ENCODE results near the gene MMP17. TPM values are rescaled to one million over a fixed set of nuclear protein-coding genes. Genes with fewer than 3 reads are reported as not detected.
A peak's percentile ranks its signal among the peaks of the same experiment; 100 is the strongest.

Gene MMP17
- total and polyA plus RNA-seq, 2 donors: 0.28 to 4.2 TPM

- Histone ChIP-seq H3K4me1 (ENCODE audit: control insufficient read depth in 2 of 2, insufficient read depth in 2 of 2, low read length in 2 of 2) (peaks cover 24 to 34% of the 10 kb centered on the region in 2 donors), H3K27ac (ENCODE audit: low read depth in 1 of 2, low read length in 1 of 2) (peak overlapping the region; percentile 71 to 89), H3K9me3 (ENCODE audit: control insufficient read depth in 2 of 2, insufficient read depth in 1 of 2, low read length in 1 of 2) (peaks cover 0 to 2% of the 10 kb centered on the region in 2 donors), H3K27me3 (ENCODE audit: control insufficient read depth in 2 of 2, insufficient read depth in 1 of 2, low read length in 1 of 2) (no peaks in the 10 kb centered on the region), H3K4me3 (ENCODE audit: low read length in 2 of 2) (peak overlapping the region; percentile 73 to 93), H3K36me3 (ENCODE audit: control insufficient read depth in 2 of 2, insufficient read depth in 2 of 2, low read length in 1 of 2) (peaks cover 0 to 5% of the 10 kb centered on the region in 2 donors)
- 2% methylated on average over 54 of the region's 54 CpGs for WGBS
- no peak for DNase-seq (ENCODE audit: low read depth in 6 of 9, low spot score in 9 of 9)
These were observed 66.9 kb downstream of the MMP17 start for GRCh38 chr12:131894981-131895639.

GRCh38 chr12:131895640-131896079, 67.5 kb downstream of the MMP17 start:
- H3K9me3 ChIP-seq (ENCODE audit: control insufficient read depth in 2 of 2, insufficient read depth in 1 of 2, low read length in 1 of 2): peaks cover 0 to 2% of the 10 kb centered on the region in 2 donors
- H3K4me3 ChIP-seq (ENCODE audit: low read length in 2 of 2): peak overlapping the region; percentile 73 to 93
- DNase-seq (ENCODE audit: low read depth in 6 of 9, low spot score in 9 of 9): peak in 3 of 9 donors; percentile 21 to 58 (median 29)
- peak overlapping the region; percentile 71 to 89 for H3K27ac ChIP-seq (ENCODE audit: low read depth in 1 of 2, low read length in 1 of 2)
- WGBS: 2% methylated on average over 12 of the region's 12 CpGs
- no peaks in the 10 kb centered on the region for H3K27me3 ChIP-seq (ENCODE audit: control insufficient read depth in 2 of 2, insufficient read depth in 1 of 2, low read length in 1 of 2)
- H3K36me3 ChIP-seq (ENCODE audit: control insufficient read depth in 2 of 2, insufficient read depth in 2 of 2, low read length in 1 of 2): peaks cover 5% of the 10 kb centered on the region in 2 donors
- H3K4me1 ChIP-seq (ENCODE audit: control insufficient read depth in 2 of 2, insufficient read depth in 2 of 2, low read length in 2 of 2): peaks cover 24 to 34% of the 10 kb centered on the region in 2 donors

GRCh38 chr12:131896080-131896810, 68.1 kb downstream of the MMP17 start:
- peaks cover 24 to 34% of the 10 kb centered on the region in 2 donors for H3K4me1 ChIP-seq (ENCODE audit: control insufficient read depth in 2 of 2, insufficient read depth in 2 of 2, low read length in 2 of 2)
- H3K4me3 ChIP-seq (ENCODE audit: low read length in 2 of 2): peak overlapping the region; percentile 73 to 93
- H3K27ac ChIP-seq (ENCODE audit: low read depth in 1 of 2, low read length in 1 of 2): peak overlapping the region; percentile 71 to 89
- H3K36me3 ChIP-seq (ENCODE audit: control insufficient read depth in 2 of 2, insufficient read depth in 2 of 2, low read length in 1 of 2): peaks cover 5 to 7% of the 10 kb centered on the region in 2 donors
- WGBS: 5% methylated on average over 39 of the region's 39 CpGs
- H3K27me3 ChIP-seq (ENCODE audit: control insufficient read depth in 2 of 2, insufficient read depth in 1 of 2, low read length in 1 of 2): no peaks in the 10 kb centered on the region
- DNase-seq (ENCODE audit: low read depth in 6 of 9, low spot score in 9 of 9): peak in 4 of 9 donors; percentile 47 to 70 (median 50)
- H3K9me3 ChIP-seq (ENCODE audit: control insufficient read depth in 2 of 2, insufficient read depth in 1 of 2, low read length in 1 of 2): peaks cover 0 to 2% of the 10 kb centered on the region in 2 donors

- Histone ChIP-seq H3K4me3 (ENCODE audit: low read length in 2 of 2) (peak overlapping the region; percentile 73 to 93), H3K27ac (ENCODE audit: low read depth in 1 of 2, low read length in 1 of 2) (peak overlapping the region; percentile 67 to 89), H3K27me3 (ENCODE audit: control insufficient read depth in 2 of 2, insufficient read depth in 1 of 2, low read length in 1 of 2) (no peaks in the 10 kb centered on the region), H3K4me1 (ENCODE audit: control insufficient read depth in 2 of 2, insufficient read depth in 2 of 2, low read length in 2 of 2) (peaks cover 24 to 34% of the 10 kb centered on the region in 2 donors), H3K36me3 (ENCODE audit: control insufficient read depth in 2 of 2, insufficient read depth in 2 of 2, low read length in 1 of 2) (peaks cover 9 to 13% of the 10 kb centered on the region in 2 donors), H3K9me3 (ENCODE audit: control insufficient read depth in 2 of 2, insufficient read depth in 1 of 2, low read length in 1 of 2) (peaks cover 0 to 2% of the 10 kb centered on the region in 2 donors)
- 8% methylated on average over 14 of the region's 14 CpGs for WGBS
- peak in 3 of 9 donors; percentile 39 to 64 (median 60) for DNase-seq (ENCODE audit: low read depth in 6 of 9, low spot score in 9 of 9)
These were observed 68.6 kb downstream of the MMP17 start for GRCh38 chr12:131896811-131897270.

- Histone ChIP-seq H3K27me3 (ENCODE audit: control insufficient read depth in 2 of 2, insufficient read depth in 1 of 2, low read length in 1 of 2) (no peaks in the 10 kb centered on the region), H3K9me3 (ENCODE audit: control insufficient read depth in 2 of 2, insufficient read depth in 1 of 2, low read length in 1 of 2) (peaks cover 0 to 2% of the 10 kb centered on the region in 2 donors), H3K36me3 (ENCODE audit: control insufficient read depth in 2 of 2, insufficient read depth in 2 of 2, low read length in 1 of 2) (peaks cover 11 to 14% of the 10 kb centered on the region in 2 donors), H3K27ac (ENCODE audit: low read depth in 1 of 2, low read length in 1 of 2) (no peak overlapping the region), H3K4me3 (ENCODE audit: low read length in 2 of 2) (peak overlapping the region in 1 of 2 donors; percentile 93), H3K4me1 (ENCODE audit: control insufficient read depth in 2 of 2, insufficient read depth in 2 of 2, low read length in 2 of 2) (peaks cover 24 to 35% of the 10 kb centered on the region in 2 donors)
- WGBS: 68% methylated on average over 18 of the region's 18 CpGs
- no peak for DNase-seq (ENCODE audit: low read depth in 6 of 9, low spot score in 9 of 9)
These were observed 69.1 kb downstream of the MMP17 start for GRCh38 chr12:131897276-131897675.

GRCh38 chr12:131897875-131898274, 69.7 kb downstream of the MMP17 start:
- H3K27ac ChIP-seq (ENCODE audit: low read depth in 1 of 2, low read length in 1 of 2): no peak overlapping the region
- H3K9me3 ChIP-seq (ENCODE audit: control insufficient read depth in 2 of 2, insufficient read depth in 1 of 2, low read length in 1 of 2): peaks cover 0 to 2% of the 10 kb centered on the region in 2 donors
- H3K4me1 ChIP-seq (ENCODE audit: control insufficient read depth in 2 of 2, insufficient read depth in 2 of 2, low read length in 2 of 2): peaks cover 24 to 40% of the 10 kb centered on the region in 2 donors

GRCh38 chr12:131900397-131900796, 72.2 kb downstream of the MMP17 start:
- no peak for DNase-seq (ENCODE audit: low read depth in 6 of 9, low spot score in 9 of 9)
- Histone ChIP-seq H3K4me3 (ENCODE audit: low read length in 2 of 2) (no peak overlapping the region), H3K9me3 (ENCODE audit: control insufficient read depth in 2 of 2, insufficient read depth in 1 of 2, low read length in 1 of 2) (peaks cover 0 to 1% of the 10 kb centered on the region in 2 donors), H3K4me1 (ENCODE audit: control insufficient read depth in 2 of 2, insufficient read depth in 2 of 2, low read length in 2 of 2) (peaks cover 37 to 63% of the 10 kb centered on the region in 2 donors), H3K36me3 (ENCODE audit: control insufficient read depth in 2 of 2, insufficient read depth in 2 of 2, low read length in 1 of 2) (peaks cover 11 to 17% of the 10 kb centered on the region in 2 donors), H3K27ac (ENCODE audit: low read depth in 1 of 2, low read length in 1 of 2) (no peak overlapping the region), H3K27me3 (ENCODE audit: control insufficient read depth in 2 of 2, insufficient read depth in 1 of 2, low read length in 1 of 2) (no peaks in the 10 kb centered on the region)
- 93% methylated on average over 6 of the region's 6 CpGs for WGBS

More at GRCh38 chr12:131897875-131898274, 69.7 kb downstream of the MMP17 start:
- H3K27me3 ChIP-seq (ENCODE audit: control insufficient read depth in 2 of 2, insufficient read depth in 1 of 2, low read length in 1 of 2): no peaks in the 10 kb centered on the region
- peaks cover 11 to 14% of the 10 kb centered on the region in 2 donors for H3K36me3 ChIP-seq (ENCODE audit: control insufficient read depth in 2 of 2, insufficient read depth in 2 of 2, low read length in 1 of 2)
- peak in 2 of 9 donors; percentile 28 to 41 for DNase-seq (ENCODE audit: low read depth in 6 of 9, low spot score in 9 of 9)
- no peak overlapping the region for H3K4me3 ChIP-seq (ENCODE audit: low read length in 2 of 2)
- WGBS: 72% methylated on average over 9 of the region's 9 CpGs

Data from thymus (tissue), 11 donors.